GM12878 (cell line): ENCODE data around the gene ZBTB22. TPM values are rescaled to one million over a fixed set of nuclear protein-coding genes. Genes with fewer than 3 reads are reported as not detected.

Source experiments
- ATAC-seq: fragments of 200-7000 bp; cut with Tn5 transposase; 3 replicates; pipeline ENCODE4 v1.9.1; 2020; ENCODE audit warnings: mild to moderate bottlenecking, moderate library complexity
- BruUV-seq: library from RNA; stranded (reverse); fragments of 400-500 nt; replicated peaks from 2 replicates; lab custom pipeline; 2021; lab: Mats Ljungman, UMichigan
- CTCF ChIA-PET: fragments of 300-600 bp; sonication (Branson Sonifier 250); formaldehyde crosslinking; extraction: SDS; loops from one replicate; lab custom pipeline; 2021; ENCODE audit warnings: inconsistent platforms; lab: Yijun Ruan, JAX
- POLR2A ChIA-PET: fragments of 350-600 bp; formaldehyde crosslinking; extraction: SDS; loops from one replicate; lab custom pipeline; 2021; ENCODE audit warnings: inconsistent platforms; lab: Charles Lee
- RAD21 ChIA-PET: fragments of 300-600 bp; sonication (Branson Sonifier 250); formaldehyde crosslinking; loops from one replicate; lab custom pipeline; 2023; ENCODE audit warnings: antibody characterized with exemption; ENCODE audit not compliant: unreplicated experiment; lab: Charles Lee
- SMC1A ChIA-PET: fragments of 300-600 bp; sonication (Branson Sonifier 250); formaldehyde crosslinking; loops from one replicate; lab custom pipeline; 2023; ENCODE audit not compliant: unreplicated experiment, uncharacterized antibody; lab: Charles Lee
- DNase-seq: peaks from one replicate; pipeline ENCODE4 v3.0.0-alpha.2; 2011; ENCODE audit warnings: low read depth, low spot score
- FAIRE-seq: peaks from 3 replicates; lab custom pipeline; 2011; peaks lifted over from hg19 to GRCh38; lab: Jason Lieb, UNC
- H2AFZ ChIP-seq: 2 replicates; pipeline ENCODE4 v1.6.0; 2011; ENCODE audit warnings: low read depth, low read length, control low read depth; ENCODE audit not compliant: control insufficient read depth
- H3K27ac ChIP-seq: 2 replicates; pipeline ENCODE4 v1.5.1; 2011; ENCODE audit warnings: control low read depth; ENCODE audit not compliant: control insufficient read depth, insufficient read depth
- H3K27me3 ChIP-seq, 2 experiments: replicated peaks in 1 of 2; 2 replicates each; pipeline versions ENCODE4 v1.6.0 to v1.6.1; 2011; ENCODE audit warnings: low read length in 1 of 2; ENCODE audit not compliant: control insufficient read depth in 2 of 2, insufficient read depth in 2 of 2
- H3K36me3 ChIP-seq, 2 experiments: 2 replicates each; pipeline ENCODE4 v1.5.1; 2011; ENCODE audit warnings: low read length in 1 of 2; ENCODE audit not compliant: control insufficient read depth in 2 of 2, insufficient read depth in 2 of 2
- H3K4me1 ChIP-seq: 2 replicates; pipeline ENCODE4 v1.6.1; 2011; ENCODE audit warnings: mild to moderate bottlenecking, low read length, moderate library complexity, mixed read lengths; ENCODE audit not compliant: control insufficient read depth, insufficient read depth
- H3K4me2 ChIP-seq: 2 replicates; pipeline ENCODE4 v1.6.0; 2011; ENCODE audit warnings: control low read depth; ENCODE audit not compliant: control insufficient read depth, insufficient read depth
- H3K4me3 ChIP-seq: fragments of 200-600 bp; sonication (generic); 2 replicates; pipeline ENCODE4 v1.5.1; 2016
- H3K79me2 ChIP-seq: 2 replicates; pipeline ENCODE4 v1.6.0; 2011; ENCODE audit warnings: low read length; ENCODE audit not compliant: control insufficient read depth, insufficient read depth
- H3K9ac ChIP-seq: 2 replicates; pipeline ENCODE4 v1.8.0; 2011; ENCODE audit warnings: low read length, control low read depth, mixed read lengths; ENCODE audit not compliant: control insufficient read depth, insufficient read depth
- H3K9me3 ChIP-seq: replicated peaks from 3 replicates; pipeline ENCODE4 v1.5.1; 2011; ENCODE audit warnings: mild to moderate bottlenecking, low read length; ENCODE audit not compliant: control insufficient read depth, insufficient read depth
- H4K20me1 ChIP-seq: 2 replicates; pipeline ENCODE4 v1.6.0; 2011; ENCODE audit not compliant: control insufficient read depth, insufficient read depth
- BMI1 ChIP-seq: fragments of 450-650 bp; IDR thresholded peaks from 2 replicates; pipeline ENCODE4 v1.6.1; 2016; ENCODE audit warnings: mild to moderate bottlenecking, moderate library complexity, borderline replicate concordance
- CREM ChIP-seq: IDR thresholded peaks from 2 replicates; pipeline ENCODE4 v1.6.1; 2014; ENCODE audit warnings: antibody characterized with exemption, low read depth
- ESRRA ChIP-seq: IDR thresholded peaks from 2 replicates; pipeline ENCODE4 v1.6.1; 2012; ENCODE audit warnings: mild to moderate bottlenecking, low read length, improper control_type of control experiment
- HDGF ChIP-seq: fragments of 450-650 bp; IDR thresholded peaks from 2 replicates; pipeline ENCODE4 v1.6.1; 2016; ENCODE audit warnings: antibody characterized with exemption
- JUND ChIP-seq: IDR thresholded peaks from 2 replicates; pipeline ENCODE4 v1.6.1; 2012; ENCODE audit warnings: low read depth, mild to moderate bottlenecking, low read length, improper control_type of control experiment, moderate library complexity
- KDM1A ChIP-seq: fragments of 200-600 bp; sonication (generic); IDR thresholded peaks from 2 replicates; pipeline ENCODE4 v1.6.1; 2016; ENCODE audit warnings: borderline replicate concordance
- MEF2A ChIP-seq: IDR thresholded peaks from 2 replicates; pipeline ENCODE4 v1.6.1; 2011; ENCODE audit warnings: low read depth, mild to moderate bottlenecking, low read length, moderate library complexity; ENCODE audit not compliant: insufficient read depth
- MXI1 ChIP-seq: fragments of 150-350 bp; IDR thresholded peaks from 2 replicates; pipeline ENCODE4 v1.6.1; 2011; ENCODE audit warnings: low read depth, mild to moderate bottlenecking, inconsistent platforms, low read length, improper control_type of control experiment
- NBN ChIP-seq: fragments of 450-650 bp; IDR thresholded peaks from 2 replicates; pipeline ENCODE4 v1.6.1; 2016
- NRF1 ChIP-seq: conservative IDR thresholded peaks from 2 replicates; pipeline ENCODE4 v1.6.1; 2011; ENCODE audit warnings: mild to moderate bottlenecking, low read depth, low read length, improper control_type of control experiment
- PBX3 ChIP-seq: IDR thresholded peaks from 2 replicates; pipeline ENCODE4 v1.6.1; 2011; ENCODE audit warnings: mild to moderate bottlenecking, low read depth, low read length, moderate library complexity; ENCODE audit not compliant: insufficient replicate concordance
- RAD21 ChIP-seq: IDR thresholded peaks from 2 replicates; pipeline ENCODE4 v1.6.1; 2011; ENCODE audit warnings: mild to moderate bottlenecking, low read depth, low read length, moderate library complexity; ENCODE audit not compliant: insufficient read depth
- RAD51 ChIP-seq: fragments of 450-650 bp; IDR thresholded peaks from 2 replicates; pipeline ENCODE4 v1.6.1; 2016; ENCODE audit warnings: moderate library complexity, mild to moderate bottlenecking, inconsistent platforms
- RCOR1 ChIP-seq: conservative IDR thresholded peaks from 2 replicates; pipeline ENCODE4 v1.6.1; 2012; ENCODE audit warnings: low read depth, low read length, improper control_type of control experiment
- RFX5 ChIP-seq: IDR thresholded peaks from 2 replicates; pipeline ENCODE4 v1.6.1; 2011; ENCODE audit warnings: low read depth, low read length, improper control_type of control experiment
- SMAD1 ChIP-seq: fragments of 450-650 bp; IDR thresholded peaks from 2 replicates; pipeline ENCODE4 v1.6.1; 2018; ENCODE audit warnings: mild to moderate bottlenecking, low read depth; ENCODE audit not compliant: partially characterized antibody
- SRF ChIP-seq, 2 experiments: IDR thresholded peaks; 2 replicates each; pipeline ENCODE4 v1.6.1; 2011; ENCODE audit warnings: low read depth in 2 of 2, low read length in 2 of 2, mild to moderate bottlenecking in 1 of 2, moderate library complexity in 1 of 2
- TARDBP ChIP-seq: IDR thresholded peaks from 2 replicates; pipeline ENCODE4 v1.6.1; 2016; ENCODE audit warnings: borderline replicate concordance
- TBL1XR1 ChIP-seq: IDR thresholded peaks from 2 replicates; pipeline ENCODE4 v1.6.1; 2012; ENCODE audit warnings: low read depth, low read length, improper control_type of control experiment
- WGBS: methylation state at CpG from one replicate; pipeline ENCODE4 v1.1.6; 2016; ENCODE audit warnings: low lambda C conversion rate; ENCODE audit not compliant: insufficient replicate concordance, insufficient coverage; ENCODE audit errors: missing lambda C conversion rate; 5-methylcytosine and 5-hydroxymethylcytosine counted together
- in situ Hi-C: fragments of 300-500 bp; cut with MboI; formaldehyde crosslinking; loops from 9 replicates; pipeline ENCODE4 v1.14.3; 2018; ENCODE audit warnings: mixed read lengths
- intact Hi-C: fragments of 100-400 bp; cut with micrococcal nuclease; formaldehyde crosslinking; loops from one replicate; pipeline ENCODE4 v1.14.2; 2022; ENCODE audit not compliant: unreplicated experiment
- polyA plus RNA-seq, 11 experiments: library from polyadenylated mRNA; depleted of rRNA in 4 of 11; unstranded in 6 of 11; stranded (reverse) in 5 of 11; fragments of >200 nt; fragmentation: Nextera tagmentation in 4 of 11; fragmentation: Illumina TruSeq in 1 of 11; extraction: Ambion mirVana in 4 of 11; extraction: Trizol in 1 of 11; gene quantifications; 1 replicate in 1 of 11; 2 replicates in 10 of 11; pipeline versions ENCODE4 v1.2.1 to v1.2.3, GENCODE V29; 2011 to 2016; ENCODE audit warnings: inconsistent platforms in 2 of 11, missing spikeins in 2 of 11, low read depth in 1 of 11
- total RNA-seq, 4 experiments: library from RNA; depleted of rRNA in 3 of 4; stranded (reverse); fragments of >200 nt in 3 of 4; fragmentation: Illumina TruSeq in 1 of 4; extraction: Trizol in 1 of 4; gene quantifications; 2 replicates each; pipeline versions ENCODE4 v1.2.1 to v1.2.3, GENCODE V29; 2013 to 2021

ZBTB22 gene
- total and polyA plus RNA-seq, 10 of the 15 experiments (the other 5 are each of a cell fraction or from before 2014, with no cell fraction given), result 0.11 to 9.9 (median 4.8) TPM

- Histone ChIP-seq H3K9ac (no peak overlapping the region), H3K27me3 (no peaks in the 10 kb centered on the region), H3K36me3 (peaks cover 0 to 9% of the 10 kb centered on the region in 2 experiments; a peak in 3 of 4 replicates), H3K9me3 (no peaks in the 10 kb centered on the region), H3K27ac (no peak overlapping the region), H2AFZ (no peak overlapping the region), H3K4me3 (no peak overlapping the region), H3K4me2 (no peak overlapping the region), H3K4me1 (peaks cover 7% of the 10 kb centered on the region), H4K20me1 (no peaks in the 10 kb centered on the region), H3K79me2 (peaks cover 19% of the 10 kb centered on the region)
- no TSS peak for BruUV-seq
- TF ChIP-seq TBL1XR1 (no peak), MXI1 (no peak), SMAD1 (no peak), KDM1A (no peak), NBN (no peak), MEF2A (no peak), SRF (IDR thresholded peaks at IDR 0.05; ENCODE audit: low read depth in 2 of 2, low read length in 2 of 2) (no peak), RAD21 (no peak), PBX3 (no peak), RAD51 (no peak), RFX5 (no peak), JUND (no peak), RCOR1 (no peak), HDGF (no peak), NRF1 (no peak), CREM (no peak), TARDBP (no peak), ESRRA (no peak), BMI1 (no peak)
- ATAC-seq (no peak), DNase-seq (no peak), FAIRE-seq (no peak)
- ChIA-PET RAD21 (no interaction called here), POLR2A (no interaction called here), SMC1A (no interaction called here), CTCF (no interaction called here)
- WGBS, result 82% methylated on average over 10 of the region's 10 CpGs
- intact Hi-C loops (no loop called here), in situ Hi-C loops (no loop called here)
Observed at GRCh38 chr6:33294086-33294823, 23.3 kb downstream of the ZBTB22 start.
